Measurements from ENCODE around the gene C2orf42.
"Not testable (repeated sequence)": the region's sequence is repeated elsewhere in the genome, so short reads cannot be mapped to it uniquely, and the experiment has no call there.

The C2orf42 gene

GRCh38 chr2:70104231-70105111 is 86.3 kb downstream of the C2orf42 start:
- DNase-seq = peak in 4 of 58 donors; percentile 15 to 36 (median 29)

GRCh38 chr2:70103531-70104061 is 87.2 kb downstream of the C2orf42 start:
- DNase-seq = no peak

- DNase-seq = not testable (repeated sequence)
These were observed 88.4 kb downstream of the C2orf42 start for GRCh38 chr2:70102323-70102905.

- not testable (repeated sequence) for DNase-seq
These were observed 89.1 kb downstream of the C2orf42 start for GRCh38 chr2:70101686-70102085.

- no peak for DNase-seq
These were observed 89.6 kb downstream of the C2orf42 start for GRCh38 chr2:70101174-70101573.
